ENCODE results near the gene ADARB2. TPM values are rescaled to one million over a fixed set of nuclear protein-coding genes. Genes with fewer than 3 reads are reported as not detected.

The ADARB2 gene
- total and polyA plus RNA-seq, 4 donors: 0.55 to 0.70 (median 0.59) TPM; not detected in 1

GRCh38 chr10:1545524-1545923 lies 191.8 kb downstream of the ADARB2 start:
- Histone ChIP-seq H3K4me3 (ENCODE audit: low read depth in 1 of 3, low read length in 3 of 3) (no peak overlapping the region), H3K36me3 (ENCODE audit: control insufficient read depth in 4 of 4, insufficient read depth in 3 of 4, low read depth in 1 of 4, low read length in 3 of 4) (no peaks in the 10 kb centered on the region), H3K27ac (ENCODE audit: low read depth in 1 of 2, low read length in 2 of 2) (no peak overlapping the region), H3K4me1 (ENCODE audit: control insufficient read depth in 4 of 4, insufficient read depth in 4 of 4, low read length in 3 of 4) (no peaks in the 10 kb centered on the region), H3K9ac (ENCODE audit: low read depth in 1 of 2, low read length in 2 of 2) (no peak overlapping the region), H3K27me3 (ENCODE audit: control insufficient read depth in 4 of 4, insufficient read depth in 4 of 4, low read length in 3 of 4) (no peaks in the 10 kb centered on the region), H3K9me3 (ENCODE audit: control insufficient read depth in 4 of 4, low read length in 3 of 4) (peaks cover 0 to 2% (median 0%) of the 10 kb centered on the region in 4 donors)
- 76% methylated on average over 7 of the region's 7 CpGs for WGBS
- no peak for DNase-seq (ENCODE audit: low spot score)
- TF ChIP-seq NR2F2 (IDR thresholded peaks at IDR 0.05) (no peak), FOXA1 (IDR thresholded peaks at IDR 0.05) (no peak)

GRCh38 chr10:1544929-1545328 lies 192.4 kb downstream of the ADARB2 start:
- peaks cover 0 to 2% (median 0%) of the 10 kb centered on the region in 4 donors for H3K9me3 ChIP-seq (ENCODE audit: control insufficient read depth in 4 of 4, low read length in 3 of 4)
- no peaks in the 10 kb centered on the region for H3K27me3 ChIP-seq (ENCODE audit: control insufficient read depth in 4 of 4, insufficient read depth in 4 of 4, low read length in 3 of 4)
- TF ChIP-seq JUND (IDR thresholded peaks at IDR 0.05) (no peak), ATF3 (IDR thresholded peaks at IDR 0.05) (no peak), RAD21 (IDR thresholded peaks at IDR 0.05) (no peak), NR2F2 (IDR thresholded peaks at IDR 0.05) (no peak), HNF4G (IDR thresholded peaks at IDR 0.05) (no peak)
- no peak overlapping the region for H3K27ac ChIP-seq (ENCODE audit: low read depth in 1 of 2, low read length in 2 of 2)
- WGBS: 74% methylated on average over 2 of the region's 2 CpGs
- no peaks in the 10 kb centered on the region for H3K36me3 ChIP-seq (ENCODE audit: control insufficient read depth in 4 of 4, insufficient read depth in 3 of 4, low read depth in 1 of 4, low read length in 3 of 4)
- no peak overlapping the region for H3K4me3 ChIP-seq (ENCODE audit: low read depth in 1 of 3, low read length in 3 of 3)
- H3K9ac ChIP-seq (ENCODE audit: low read depth in 1 of 2, low read length in 2 of 2): no peak overlapping the region
- no peak for DNase-seq (ENCODE audit: low spot score)
- H3K4me1 ChIP-seq (ENCODE audit: control insufficient read depth in 4 of 4, insufficient read depth in 4 of 4, low read length in 3 of 4): no peaks in the 10 kb centered on the region

- no peaks in the 10 kb centered on the region for H3K36me3 ChIP-seq (ENCODE audit: control insufficient read depth in 4 of 4, insufficient read depth in 3 of 4, low read depth in 1 of 4, low read length in 3 of 4)
- no peaks in the 10 kb centered on the region for H3K27me3 ChIP-seq (ENCODE audit: control insufficient read depth in 4 of 4, insufficient read depth in 4 of 4, low read length in 3 of 4)
- WGBS: 85% methylated on average over 13 of the region's 13 CpGs
- peaks cover 0 to 2% (median 0%) of the 10 kb centered on the region in 4 donors for H3K9me3 ChIP-seq (ENCODE audit: control insufficient read depth in 4 of 4, low read length in 3 of 4)
- no peak overlapping the region for H3K9ac ChIP-seq (ENCODE audit: low read depth in 1 of 2, low read length in 2 of 2)
- DNase-seq (ENCODE audit: low spot score): no peak
- H3K27ac ChIP-seq (ENCODE audit: low read depth in 1 of 2, low read length in 2 of 2): no peak overlapping the region
- TF ChIP-seq RXRA (IDR thresholded peaks at IDR 0.05): no peak
- TF ChIP-seq TAF1 (conservative IDR thresholded peaks at IDR 0.05): no peak
- no peak for TF ChIP-seq YY1 (IDR thresholded peaks at IDR 0.05)
- TF ChIP-seq FOXA2 (IDR thresholded peaks at IDR 0.05): no peak
- no peak for TF ChIP-seq SP1 (IDR thresholded peaks at IDR 0.05)
- TF ChIP-seq MAX (IDR thresholded peaks at IDR 0.05): no peak
- TF ChIP-seq NR2F2 (IDR thresholded peaks at IDR 0.05): no peak
- no peak for TF ChIP-seq GABPA (IDR thresholded peaks at IDR 0.05 in 1 of 2, conservative IDR thresholded peaks at IDR 0.05 in 1 of 2)
- no peak for TF ChIP-seq ZBTB33 (IDR thresholded peaks at IDR 0.05)
- TF ChIP-seq REST (IDR thresholded peaks at IDR 0.05): no peak
- no peak overlapping the region for H3K4me3 ChIP-seq (ENCODE audit: low read depth in 1 of 3, low read length in 3 of 3)
- no peaks in the 10 kb centered on the region for H3K4me1 ChIP-seq (ENCODE audit: control insufficient read depth in 4 of 4, insufficient read depth in 4 of 4, low read length in 3 of 4)
Observed at GRCh38 chr10:1544209-1544673, 193.1 kb downstream of the ADARB2 start.
